ENCODE results near the gene COX19.

- TF ChIP-seq CTCF (IDR thresholded peaks at IDR 0.05; ENCODE audit: extremely low read depth in 1 of 2, insufficient read depth in 1 of 2, low read depth in 1 of 2, low read length in 2 of 2) = no peak
- TF ChIP-seq POLR2A (IDR thresholded peaks at IDR 0.05; ENCODE audit: low read depth, low read length) = no peak
- no peak for TF ChIP-seq GATA2 (IDR thresholded peaks at IDR 0.05; ENCODE audit: insufficient read depth, insufficient read length, low read depth, low read length)
- TF ChIP-seq MAX (IDR thresholded peaks at IDR 0.05; ENCODE audit: insufficient read depth, insufficient read length) = no peak
Observed at GRCh38 chr7:1012716-1013095, 37.4 kb upstream of the COX19 start.
